GM19025 (cell line): ENCODE data around the gene SIK3.
"Not testable (repeated sequence)": the region's sequence is repeated elsewhere in the genome, so short reads cannot be mapped to it uniquely, and the experiment has no call there.

Experiments
- ATAC-seq: cut with Tn5 transposase; IDR thresholded peaks from one replicate; pipeline ENCODE4 v1.9.1; 2021; ENCODE audit warnings: mild to moderate bottlenecking, low read depth, moderate library complexity; ENCODE audit not compliant: unreplicated experiment

SIK3 gene

GRCh38 chr11:116852261-116853031 is 245.8 kb downstream of the SIK3 start:
- no peak for ATAC-seq

- ATAC-seq = no peak
Measured at GRCh38 chr11:116851626-116852025, 246.6 kb downstream of the SIK3 start.

GRCh38 chr11:116849486-116849885 is 248.7 kb downstream of the SIK3 start:
- no peak for ATAC-seq

GRCh38 chr11:116849060-116849459 is 249.2 kb downstream of the SIK3 start:
- ATAC-seq = no peak

- no peak for ATAC-seq
Measured at GRCh38 chr11:116847612-116848011, 250.6 kb downstream of the SIK3 start.

GRCh38 chr11:116844722-116845121 is 253.5 kb downstream of the SIK3 start:
- no peak for ATAC-seq

- ATAC-seq = no peak
Measured at GRCh38 chr11:116843661-116844060, 254.6 kb downstream of the SIK3 start.

- ATAC-seq = no peak
Measured at GRCh38 chr11:116842909-116843308, 255.3 kb downstream of the SIK3 start.

- ATAC-seq = no peak
Measured at GRCh38 chr11:116842117-116842516, 256.1 kb downstream of the SIK3 start.

GRCh38 chr11:116840746-116841296 is 257.4 kb downstream of the SIK3 start:
- ATAC-seq = no peak

- ATAC-seq = no peak
Measured at GRCh38 chr11:116840224-116840745, 257.9 kb downstream of the SIK3 start.

GRCh38 chr11:116838321-116839084 is 259.7 kb downstream of the SIK3 start:
- no peak for ATAC-seq

GRCh38 chr11:116837231-116838091 is 260.8 kb downstream of the SIK3 start, which contains the start of gene APOA1:
Gene APOA1, minus strand, starts transcription at chr11:116837622. Its CDS starts 235 bp downstream, at chr11:116837387.
- no peak for ATAC-seq

- no peak for ATAC-seq
Measured at GRCh38 chr11:116836632-116836991, 261.6 kb downstream of the SIK3 start.

GRCh38 chr11:116835791-116836631 is 262.2 kb downstream of the SIK3 start:
- peak; percentile 69 for ATAC-seq

GRCh38 chr11:116835042-116835772 is 263.0 kb downstream of the SIK3 start:
- ATAC-seq = peak; percentile 12

GRCh38 chr11:116834535-116835041 is 263.6 kb downstream of the SIK3 start:
- ATAC-seq = not testable (repeated sequence)

- ATAC-seq = no peak
Measured at GRCh38 chr11:116833816-116834534, 264.3 kb downstream of the SIK3 start.
